ENCODE results near the gene TRAF7. TPM values are rescaled to one million over a fixed set of nuclear protein-coding genes. Genes with fewer than 3 reads are reported as not detected.

The TRAF7 gene
- polyA plus RNA-seq, 1 donor from 2014 or later = 30.9 TPM

DNA sequence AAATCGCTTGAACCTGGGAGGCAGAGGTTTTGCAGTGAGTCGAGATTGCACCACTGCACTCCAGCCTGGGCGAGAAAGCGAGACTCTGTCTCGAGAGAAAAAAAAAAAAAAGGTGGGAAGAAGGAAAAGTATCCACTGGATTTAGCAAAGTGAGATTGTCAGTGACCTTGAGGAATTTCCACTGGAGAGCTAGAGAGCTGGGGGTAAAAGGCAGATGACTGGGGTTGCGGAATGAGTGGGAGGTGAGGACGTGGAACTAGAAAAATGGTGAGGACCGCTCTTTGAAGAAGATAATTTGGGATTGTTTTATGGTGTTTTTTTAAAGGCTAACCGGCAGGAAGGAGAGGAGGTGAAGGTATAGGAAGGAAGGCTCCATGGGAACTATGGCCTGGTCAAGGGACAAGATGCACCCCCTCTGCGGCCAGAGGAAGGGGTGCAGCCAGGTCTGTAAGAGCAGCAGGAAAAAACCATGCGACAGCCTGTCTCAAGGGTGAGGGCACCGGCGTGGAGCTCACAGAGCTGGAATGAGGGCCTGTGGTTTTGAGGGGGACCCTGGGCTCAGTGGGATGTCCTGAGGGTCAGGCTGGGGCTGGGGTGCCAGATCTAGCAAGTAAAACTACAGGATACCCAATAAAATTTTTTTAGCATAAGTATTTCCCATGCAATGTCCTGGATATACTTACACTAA lies 49.0 kb downstream of the TRAF7 start:
- Histone ChIP-seq H3K9ac (ENCODE audit: low read length) (peak overlapping the region; percentile 96), H3K27ac (ENCODE audit: low read length) (peak overlapping the region; percentile 91)

DNA sequence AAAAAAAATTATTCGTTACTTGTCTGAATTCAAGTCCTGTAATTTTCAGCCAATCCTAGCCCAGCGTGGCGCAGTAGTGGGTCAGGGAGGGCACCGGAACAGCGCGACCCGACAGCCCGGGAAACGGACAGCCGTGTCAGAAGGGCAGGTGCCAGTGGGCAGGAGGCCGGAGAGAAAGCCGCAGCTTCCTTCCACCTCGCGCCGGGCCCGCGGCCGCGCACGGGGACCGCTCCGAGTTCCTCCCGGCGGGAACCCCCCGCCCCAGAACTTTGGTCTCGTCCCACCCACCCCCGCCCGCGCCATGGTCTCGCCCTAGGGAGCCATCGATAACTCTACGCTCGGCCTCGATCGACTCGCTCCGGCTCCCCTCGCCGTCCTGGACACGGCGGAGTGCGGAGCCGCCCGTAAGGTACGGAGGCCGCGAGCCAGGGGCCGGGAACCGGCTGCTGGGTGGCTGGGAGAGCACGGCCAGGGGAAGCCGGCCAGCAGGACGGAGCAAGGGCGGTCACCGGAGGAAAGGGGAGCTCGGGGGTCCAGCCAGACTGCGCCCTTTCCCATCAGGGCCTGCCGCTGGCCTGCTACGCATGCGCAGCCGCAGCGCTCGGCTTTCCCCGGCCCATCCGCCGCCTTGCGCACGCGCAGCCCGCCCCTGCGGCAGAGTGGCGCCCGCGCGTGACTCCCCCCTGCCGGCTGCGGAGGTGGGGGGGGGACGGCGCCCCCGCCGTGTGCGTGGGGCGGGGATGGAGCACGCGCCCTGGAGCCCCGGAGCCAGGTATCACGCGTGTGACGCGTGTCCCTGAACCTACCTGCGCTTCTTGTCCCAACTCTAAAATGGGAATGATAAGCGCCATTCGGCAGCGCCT lies 49.8 kb downstream of the TRAF7 start, which contains the start of gene MLST8:
MLST8 (plus strand) TSS at position 351 of the 863 bp plus-strand sequence. CDS start 632 bp downstream, outside the sequence.
- Histone ChIP-seq H4K20me1 (ENCODE audit: insufficient read depth) (no peaks in the 10 kb centered on the region), H3F3A (ENCODE audit: insufficient read depth, low read length, poor library complexity, severe bottlenecking) (no peaks in the 10 kb centered on the region), H3K9me3 (ENCODE audit: low read length) (no peaks in the 10 kb centered on the region), H3K4me3 (ENCODE audit: low read length) (peak within 1 kb of the TSS; percentile 84), H3K36me3 (ENCODE audit: insufficient read depth, low read length) (peaks cover 6% of the 10 kb centered on the region), H3K79me2 (replicated peaks; ENCODE audit: insufficient read depth, low read length) (peaks cover 3% of the 10 kb centered on the region), H3K9ac (ENCODE audit: low read length) (peak within 1 kb of the TSS; percentile 96), H3K27ac (ENCODE audit: low read length) (peak within 1 kb of the TSS; percentile 91), H3K9me2 (ENCODE audit: insufficient read depth, low read length) (no peaks in the 10 kb centered on the region), H2AFZ (ENCODE audit: low read depth, low read length) (peak within 1 kb of the TSS; percentile 83), H3K4me2 (ENCODE audit: low read length) (peak within 1 kb of the TSS; percentile 90), H3K27me3 (ENCODE audit: insufficient read depth, low read depth, low read length) (no peaks in the 10 kb centered on the region)
- TF ChIP-seq SMC3 (conservative IDR thresholded peaks at IDR 0.05; ENCODE audit: poor library complexity) (peak; percentile 34), EP300 (conservative IDR thresholded peaks at IDR 0.05; ENCODE audit: poor library complexity, severe bottlenecking) (peak; percentile 69), CTCF (IDR thresholded peaks at IDR 0.05; ENCODE audit: poor library complexity, severe bottlenecking) (peak; percentile 54), TAF1 (IDR thresholded peaks at IDR 0.05; ENCODE audit: low read depth) (peak; percentile 28), EZH2 (IDR thresholded peaks at IDR 0.05; ENCODE audit: borderline replicate concordance, insufficient read depth, low read length, poor library complexity, severe bottlenecking) (no peak)

More for the DNA sequence above, 49.0 kb downstream of the TRAF7 start:
- peak overlapping the region; percentile 60 for H2AFZ ChIP-seq (ENCODE audit: low read depth, low read length)
- H3K79me2 ChIP-seq (replicated peaks; ENCODE audit: insufficient read depth, low read length) = peaks cover 3% of the 10 kb centered on the region
- no peaks in the 10 kb centered on the region for H4K20me1 ChIP-seq (ENCODE audit: insufficient read depth)
- peaks cover 6% of the 10 kb centered on the region for H3K36me3 ChIP-seq (ENCODE audit: insufficient read depth, low read length)
- no peaks in the 10 kb centered on the region for H3K9me3 ChIP-seq (ENCODE audit: low read length)
- no peaks in the 10 kb centered on the region for H3K9me2 ChIP-seq (ENCODE audit: insufficient read depth, low read length)
- no peaks in the 10 kb centered on the region for H3F3A ChIP-seq (ENCODE audit: insufficient read depth, low read length, poor library complexity, severe bottlenecking)
- TF ChIP-seq TAF1 (IDR thresholded peaks at IDR 0.05; ENCODE audit: low read depth) = no peak
- TF ChIP-seq EZH2 (IDR thresholded peaks at IDR 0.05; ENCODE audit: borderline replicate concordance, insufficient read depth, low read length, poor library complexity, severe bottlenecking) = no peak
- TF ChIP-seq CTCF (IDR thresholded peaks at IDR 0.05; ENCODE audit: poor library complexity, severe bottlenecking) = no peak
- TF ChIP-seq MXI1 (conservative IDR thresholded peaks at IDR 0.05; ENCODE audit: poor library complexity, severe bottlenecking) = no peak
- no peak for TF ChIP-seq EP300 (conservative IDR thresholded peaks at IDR 0.05; ENCODE audit: poor library complexity, severe bottlenecking)
- TF ChIP-seq, protein P1, sequence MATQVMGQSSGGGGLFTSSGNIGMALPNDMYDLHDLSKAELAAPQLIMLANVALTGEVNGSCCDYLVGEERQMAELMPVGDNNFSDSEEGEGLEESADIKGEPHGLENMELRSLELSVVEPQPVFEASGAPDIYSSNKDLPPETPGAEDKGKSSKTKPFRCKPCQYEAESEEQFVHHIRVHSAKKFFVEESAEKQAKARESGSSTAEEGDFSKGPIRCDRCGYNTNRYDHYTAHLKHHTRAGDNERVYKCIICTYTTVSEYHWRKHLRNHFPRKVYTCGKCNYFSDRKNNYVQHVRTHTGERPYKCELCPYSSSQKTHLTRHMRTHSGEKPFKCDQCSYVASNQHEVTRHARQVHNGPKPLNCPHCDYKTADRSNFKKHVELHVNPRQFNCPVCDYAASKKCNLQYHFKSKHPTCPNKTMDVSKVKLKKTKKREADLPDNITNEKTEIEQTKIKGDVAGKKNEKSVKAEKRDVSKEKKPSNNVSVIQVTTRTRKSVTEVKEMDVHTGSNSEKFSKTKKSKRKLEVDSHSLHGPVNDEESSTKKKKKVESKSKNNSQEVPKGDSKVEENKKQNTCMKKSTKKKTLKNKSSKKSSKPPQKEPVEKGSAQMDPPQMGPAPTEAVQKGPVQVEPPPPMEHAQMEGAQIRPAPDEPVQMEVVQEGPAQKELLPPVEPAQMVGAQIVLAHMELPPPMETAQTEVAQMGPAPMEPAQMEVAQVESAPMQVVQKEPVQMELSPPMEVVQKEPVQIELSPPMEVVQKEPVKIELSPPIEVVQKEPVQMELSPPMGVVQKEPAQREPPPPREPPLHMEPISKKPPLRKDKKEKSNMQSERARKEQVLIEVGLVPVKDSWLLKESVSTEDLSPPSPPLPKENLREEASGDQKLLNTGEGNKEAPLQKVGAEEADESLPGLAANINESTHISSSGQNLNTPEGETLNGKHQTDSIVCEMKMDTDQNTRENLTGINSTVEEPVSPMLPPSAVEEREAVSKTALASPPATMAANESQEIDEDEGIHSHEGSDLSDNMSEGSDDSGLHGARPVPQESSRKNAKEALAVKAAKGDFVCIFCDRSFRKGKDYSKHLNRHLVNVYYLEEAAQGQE (IDR thresholded peaks at IDR 0.05; ENCODE audit: borderline replicate concordance) = no peak
- no peak for TF ChIP-seq SMC3 (conservative IDR thresholded peaks at IDR 0.05; ENCODE audit: poor library complexity)
- no peak for TF ChIP-seq RAD21 (conservative IDR thresholded peaks at IDR 0.05)
- TF ChIP-seq POLR2AphosphoS5 (IDR thresholded peaks at IDR 0.05) = no peak
- H3K27me3 ChIP-seq (ENCODE audit: insufficient read depth, low read depth, low read length) = no peaks in the 10 kb centered on the region
- peak overlapping the region; percentile 42 for H3K4me2 ChIP-seq (ENCODE audit: low read length)
- peak overlapping the region; percentile 84 for H3K4me3 ChIP-seq (ENCODE audit: low read length)
